Inferior parietal cortex (tissue), 1 donor: ENCODE results near the gene IL21R.
"Not testable (repeated sequence)": the region's sequence is repeated elsewhere in the genome, so short reads cannot be mapped to it uniquely, and the experiment has no call there.

Source experiments
- DNase-seq: peaks from one replicate; pipeline ENCODE4 v3.0.0-alpha.2; 2016; ENCODE audit errors: extremely low spot score

Gene IL21R

GRCh38 chr16:27426423-27427408, 24.7 kb downstream of the IL21R start:
- no peak for DNase-seq

DNA sequence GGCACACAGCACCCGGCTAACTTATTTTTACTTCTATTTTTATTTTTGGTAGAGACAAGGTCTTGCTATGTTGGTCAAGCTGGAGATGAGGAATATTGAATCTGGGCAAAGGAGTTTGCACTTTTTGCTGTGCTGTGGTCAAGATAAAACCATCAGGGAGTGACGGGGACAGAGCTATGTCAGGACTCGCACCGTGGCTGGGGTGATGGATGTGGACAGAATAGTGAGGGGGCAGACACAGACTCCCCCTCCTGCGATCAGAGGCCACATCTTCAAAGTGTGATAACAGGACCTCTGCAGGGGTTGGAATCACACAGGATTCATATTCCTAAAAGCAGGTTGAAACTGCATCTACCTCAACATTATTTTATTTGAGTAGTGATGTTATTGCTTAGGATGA, 25.6 kb downstream of the IL21R start:
- DNase-seq = no peak

- DNase-seq = no peak
Observed at GRCh38 chr16:27428026-27428785, 26.2 kb downstream of the IL21R start.

DNA sequence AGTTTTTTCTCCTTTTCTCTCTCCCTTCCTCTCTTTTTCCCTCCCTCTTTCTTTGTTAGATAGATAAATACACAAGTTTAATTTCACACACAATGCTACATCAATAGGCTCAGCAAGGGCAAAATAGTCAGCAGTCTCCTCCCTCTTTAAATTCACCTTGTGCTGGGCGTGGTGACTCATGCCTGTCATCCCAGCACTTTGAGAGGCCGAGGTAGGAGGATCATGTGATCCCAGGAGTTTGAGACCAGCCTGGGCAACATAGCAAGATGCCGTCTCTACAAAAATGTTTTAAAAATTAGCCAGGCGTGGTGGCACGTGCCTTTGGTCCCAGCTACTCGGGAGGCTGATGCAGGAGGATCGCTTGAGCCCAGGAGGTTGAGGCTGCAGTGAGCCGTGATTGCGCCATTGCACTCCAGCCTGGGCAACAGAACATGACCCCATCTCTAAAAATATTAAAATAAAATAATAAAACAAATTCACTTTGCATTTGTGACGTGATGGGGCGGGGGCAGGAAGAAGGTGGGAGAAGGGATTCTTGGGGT, 27.4 kb downstream of the IL21R start:
- DNase-seq = no peak

DNA sequence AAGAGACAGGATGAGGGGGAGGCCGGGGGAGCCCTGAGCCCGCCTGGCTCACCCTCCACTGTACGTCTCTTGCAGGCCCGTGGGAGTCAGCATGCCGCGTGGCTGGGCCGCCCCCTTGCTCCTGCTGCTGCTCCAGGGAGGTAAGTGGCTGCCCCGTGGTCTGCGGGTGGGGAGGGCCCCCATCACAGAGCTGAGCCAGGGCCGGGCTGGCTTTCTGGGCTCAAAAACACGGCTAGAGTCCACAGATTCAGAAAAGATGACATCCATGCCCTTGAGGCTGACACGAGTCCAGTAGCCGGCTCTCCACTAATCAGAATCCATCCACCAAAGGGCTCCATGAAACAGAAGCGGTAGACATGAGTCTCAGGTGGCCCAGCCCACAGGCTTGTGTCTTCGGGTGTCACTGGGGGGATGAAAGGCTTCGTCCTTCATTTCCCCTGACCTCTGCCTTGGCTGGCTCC, 28.0 kb downstream of the IL21R start:
- no peak for DNase-seq

DNA sequence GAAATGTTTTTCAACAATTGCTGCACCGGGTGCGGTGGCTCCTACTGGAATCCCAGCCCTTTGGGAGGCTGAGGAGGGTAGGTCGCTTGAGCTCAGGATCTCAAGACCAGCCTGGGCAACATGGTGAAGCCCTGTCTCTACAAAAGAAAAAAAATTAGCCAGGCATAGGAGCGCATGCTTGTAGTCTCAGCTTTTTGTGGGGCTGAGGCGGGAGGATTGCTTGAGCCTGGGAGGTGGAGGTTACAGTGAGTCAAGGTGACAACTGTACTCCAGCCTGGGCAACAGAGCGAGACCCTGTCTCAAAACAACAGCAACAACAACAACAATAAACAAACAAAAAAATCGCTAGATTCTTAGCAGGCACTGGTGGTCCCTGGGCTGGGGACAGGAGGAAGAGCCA, 28.5 kb downstream of the IL21R start:
- no peak for DNase-seq

GRCh38 chr16:27430923-27431484, 29.0 kb downstream of the IL21R start:
- DNase-seq = peak; percentile 2

DNA sequence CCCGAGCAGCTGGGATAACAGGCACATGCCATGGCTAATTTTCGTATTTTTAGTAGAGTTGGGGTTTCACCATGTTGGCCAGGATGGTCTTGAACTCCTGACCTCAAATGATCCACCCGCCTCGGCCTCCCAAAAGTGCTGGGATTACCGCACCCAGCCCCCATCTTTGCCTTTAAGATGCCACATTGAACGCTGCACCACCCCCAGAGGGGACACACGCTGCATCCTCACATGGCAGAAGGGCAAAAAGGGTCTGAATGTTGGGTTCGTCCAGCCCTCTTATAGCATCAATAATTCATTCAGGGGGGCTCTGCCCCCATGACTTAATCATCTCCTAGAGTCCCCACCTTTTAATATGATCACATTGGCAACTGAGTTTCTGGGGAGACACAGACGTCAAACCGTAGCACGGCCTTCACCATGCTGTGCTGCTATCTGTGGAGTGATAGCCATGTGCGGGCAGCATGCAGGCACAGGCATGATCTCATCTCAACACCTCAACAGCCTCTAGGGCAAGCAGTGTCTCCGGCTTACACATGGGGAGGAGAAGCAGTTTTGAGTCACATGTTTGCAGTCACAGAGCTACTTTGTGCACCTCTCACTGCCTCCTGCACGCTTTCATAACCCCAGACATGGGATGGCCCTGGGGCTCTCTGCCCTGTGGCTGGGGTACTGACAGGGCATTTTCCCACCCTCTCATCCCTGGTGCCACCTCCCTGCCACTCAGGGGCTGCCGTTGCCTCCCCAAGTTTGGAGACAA, 30.0 kb downstream of the IL21R start:
- no peak for DNase-seq

DNA sequence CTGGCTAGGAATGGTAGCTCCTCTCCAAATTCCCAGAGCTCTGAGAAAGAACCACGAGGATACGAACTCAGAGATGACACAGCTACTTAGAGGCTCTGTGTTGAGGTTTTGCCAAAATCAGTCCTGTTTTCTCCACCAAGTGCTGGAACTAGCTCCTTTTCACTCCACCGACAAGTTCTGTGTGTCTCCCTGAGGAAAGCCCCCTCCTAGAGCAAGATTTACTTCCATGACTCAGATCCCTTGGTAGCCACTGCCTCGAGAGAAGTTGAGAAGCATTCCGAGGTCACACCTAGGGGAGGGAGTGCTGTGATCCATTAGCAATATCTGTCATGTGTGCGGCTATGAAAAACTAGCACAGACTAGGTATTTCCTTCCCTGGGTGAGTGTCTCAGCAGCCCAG, 30.6 kb downstream of the IL21R start:
- DNase-seq = no peak

DNA sequence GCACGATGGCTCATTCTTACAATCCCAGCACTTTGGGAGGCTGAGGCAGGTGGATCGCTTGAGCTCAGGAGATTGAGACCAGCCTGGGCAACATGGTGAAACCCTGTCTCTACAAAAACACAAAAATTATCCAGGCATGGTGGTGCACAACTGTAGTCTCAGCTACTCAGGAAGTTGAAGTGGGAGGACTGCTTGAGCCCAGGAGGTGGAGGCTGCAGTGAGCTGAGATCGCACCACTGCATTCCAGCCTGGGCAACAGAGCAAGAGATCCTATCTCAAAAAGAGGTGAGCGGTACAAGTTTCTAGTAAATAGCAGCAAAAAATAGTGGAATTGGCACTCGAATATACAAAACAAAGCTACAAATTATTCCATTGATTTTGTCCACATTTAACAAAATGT, 31.2 kb downstream of the IL21R start:
- not testable (repeated sequence) for DNase-seq

DNA sequence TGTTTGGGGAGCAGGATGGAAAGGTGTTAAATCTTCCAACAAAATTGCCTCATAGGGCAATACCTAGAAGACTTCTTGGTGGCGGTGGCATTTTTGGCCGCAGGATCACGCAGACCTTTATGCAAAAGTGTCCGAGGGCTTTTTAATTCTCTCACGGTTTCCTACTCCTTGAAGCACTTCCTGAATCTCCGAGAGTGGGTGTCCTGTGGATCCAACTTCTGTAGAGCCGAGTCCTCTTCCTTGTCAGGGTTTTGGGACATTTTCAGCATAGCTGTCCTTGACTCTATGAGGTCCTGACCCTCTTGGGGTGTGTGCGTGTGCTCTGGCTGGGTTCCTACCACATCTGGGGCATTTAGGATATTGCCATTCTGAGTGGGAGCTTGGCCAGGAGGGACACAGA, 31.7 kb downstream of the IL21R start:
- no peak for DNase-seq

GRCh38 chr16:27434141-27435051, 32.4 kb downstream of the IL21R start:
- no peak for DNase-seq

DNA sequence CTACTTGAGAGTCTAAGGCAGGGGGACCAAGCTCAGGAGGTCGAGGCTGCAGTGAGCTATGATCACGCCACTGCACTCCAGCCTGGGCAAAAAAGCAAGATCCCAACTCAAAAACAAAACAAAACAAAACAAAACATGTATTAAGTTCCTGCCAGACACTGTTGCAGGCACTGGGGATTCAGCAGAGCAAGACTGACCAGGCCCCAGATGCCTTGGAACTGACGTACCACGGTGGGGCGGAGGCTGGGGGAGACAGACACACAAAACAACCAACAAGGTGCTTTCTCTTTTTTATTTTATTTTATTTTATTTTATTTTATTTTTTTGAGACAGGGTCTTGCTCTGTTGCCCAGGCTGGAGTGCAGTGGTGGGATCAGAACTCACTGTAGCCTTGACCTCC, 33.2 kb downstream of the IL21R start:
- DNase-seq = not testable (repeated sequence)

- DNase-seq = no peak
Observed at GRCh38 chr16:27436065-27436464, 34.1 kb downstream of the IL21R start.

DNA sequence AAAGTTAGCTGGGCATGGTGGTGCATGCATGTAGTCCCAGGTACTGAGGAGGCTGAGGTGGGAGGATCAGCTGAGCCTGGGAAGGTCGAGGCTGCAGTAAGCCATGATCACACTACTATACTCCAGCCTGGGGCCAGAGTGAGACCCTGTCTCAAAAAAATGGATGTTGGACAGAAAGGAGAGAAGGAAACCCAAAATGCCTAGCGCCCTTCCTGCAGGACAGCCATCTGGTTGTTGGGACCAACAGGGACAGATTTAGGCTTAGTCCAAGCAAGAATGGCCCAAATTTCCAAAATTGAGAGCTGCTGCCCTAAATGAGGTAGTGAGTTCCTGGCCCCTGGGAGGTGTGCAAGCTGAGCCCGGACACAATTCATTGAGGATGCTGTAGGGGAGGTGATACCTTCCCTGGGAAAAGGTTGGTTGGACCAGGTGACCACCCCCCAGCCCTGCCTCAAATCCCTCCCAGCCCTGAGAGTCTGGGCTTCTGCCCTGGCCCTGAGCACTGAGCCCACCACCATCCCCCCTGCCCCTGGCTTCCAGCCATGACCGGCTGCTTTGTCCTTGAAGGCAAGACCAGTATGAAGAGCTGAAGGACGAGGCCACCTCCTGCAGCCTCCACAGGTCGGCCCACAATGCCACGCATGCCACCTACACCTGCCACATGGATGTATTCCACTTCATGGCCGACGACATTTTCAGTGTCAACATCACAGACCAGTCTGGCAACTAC, 35.1 kb downstream of the IL21R start:
- DNase-seq = no peak

- no peak for DNase-seq
Observed at GRCh38 chr16:27437946-27438345, 36.0 kb downstream of the IL21R start.

DNA sequence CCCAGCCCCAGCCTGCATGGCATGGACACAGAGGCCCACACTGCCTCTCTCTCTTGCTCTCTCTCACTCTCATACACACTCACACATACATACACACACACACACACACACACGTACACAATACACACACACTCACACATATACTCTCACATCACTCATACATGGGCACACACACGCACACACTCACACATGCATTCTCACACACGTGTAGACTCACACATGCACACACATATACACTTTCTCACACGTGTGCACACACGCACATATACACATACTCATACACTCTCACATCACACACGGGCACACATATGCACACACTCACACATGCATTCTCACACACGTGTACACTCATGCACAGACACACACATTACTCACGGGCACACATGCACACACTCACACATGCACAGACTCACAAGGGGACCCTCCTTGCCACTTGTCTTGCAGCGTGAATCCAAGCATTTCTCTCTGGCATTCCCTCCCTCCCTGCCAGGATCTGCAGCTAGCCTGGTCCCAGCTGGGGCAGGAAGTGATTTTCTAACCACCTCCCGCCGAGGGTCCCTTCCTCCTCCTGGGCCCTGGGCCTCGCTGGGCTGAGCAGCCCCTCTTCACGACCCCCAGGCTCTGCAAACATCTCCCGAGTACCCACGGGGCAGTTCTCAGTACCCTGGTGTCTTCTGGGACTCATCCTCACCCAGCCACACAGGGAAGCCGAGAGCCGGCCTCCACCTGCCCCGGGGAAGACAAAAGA, 37.5 kb downstream of the IL21R start:
- no peak for DNase-seq

DNA sequence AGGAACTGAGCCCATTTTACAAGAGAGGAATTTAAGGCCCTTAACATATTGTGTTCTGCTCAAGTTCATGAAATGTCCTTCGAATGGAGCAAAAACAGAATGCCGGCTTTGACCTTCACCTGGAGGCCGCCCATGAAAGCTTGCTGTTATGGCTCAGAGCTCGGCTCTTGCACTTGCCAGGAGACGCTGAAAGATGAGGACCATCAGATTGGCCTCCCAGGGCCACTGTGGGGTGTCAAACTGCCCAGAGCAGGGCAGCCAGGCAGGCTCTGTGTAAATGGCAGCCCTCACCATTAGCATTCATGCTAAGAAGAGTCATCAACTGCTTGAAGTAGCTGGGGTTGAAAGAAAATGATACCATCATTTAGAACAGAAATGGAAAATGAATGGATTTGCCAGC, 39.3 kb downstream of the IL21R start:
- no peak for DNase-seq

DNA sequence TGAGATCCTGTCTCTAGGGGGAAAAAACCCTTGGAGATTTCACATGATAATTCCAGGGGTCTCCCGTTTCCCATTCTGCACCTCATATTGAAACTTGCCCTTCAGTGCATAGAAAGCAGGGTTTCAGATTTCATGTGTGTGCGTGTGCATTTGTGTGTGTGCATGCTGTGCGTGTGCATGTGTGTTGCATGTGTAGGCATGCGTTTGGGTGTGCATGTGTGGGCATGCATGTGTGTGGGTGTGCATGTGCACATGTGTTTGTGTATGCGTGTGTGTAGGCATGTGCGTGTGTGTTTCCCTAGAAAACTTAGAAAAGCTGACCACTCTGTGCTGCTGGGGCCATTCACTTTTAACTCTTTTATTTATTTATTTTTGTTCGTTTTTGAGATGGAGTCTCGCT, 40.0 kb downstream of the IL21R start:
- DNase-seq = no peak
